NCI-H2171 (cell line): ENCODE data around the gene ZIC2.

Experiments used
- DNase-seq: peaks from one replicate; lab custom pipeline; 2025; lab: John Stamatoyannopoulos, UW

ZIC2 gene

DNA sequence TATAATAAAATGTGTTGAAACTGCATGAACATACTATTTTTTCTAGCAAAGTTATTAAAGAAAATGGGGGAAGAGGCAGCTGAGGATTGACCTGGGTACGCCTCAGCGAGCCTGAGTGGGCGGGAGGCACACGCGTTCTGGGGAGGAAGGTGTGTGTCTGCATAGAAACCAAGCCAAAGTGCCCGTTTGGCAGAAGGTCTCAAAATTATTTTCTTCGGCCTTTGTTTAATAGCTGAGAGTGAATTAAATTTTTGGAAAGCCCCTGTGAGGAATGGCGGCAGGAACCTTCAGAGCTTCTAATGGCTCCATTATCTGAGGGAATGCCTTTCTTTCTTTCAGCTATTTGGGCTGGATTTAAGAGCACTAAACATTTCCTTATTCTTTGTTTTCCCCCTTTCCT lies 5.2 kb downstream of the ZIC2 start:
- no peak for DNase-seq

DNA sequence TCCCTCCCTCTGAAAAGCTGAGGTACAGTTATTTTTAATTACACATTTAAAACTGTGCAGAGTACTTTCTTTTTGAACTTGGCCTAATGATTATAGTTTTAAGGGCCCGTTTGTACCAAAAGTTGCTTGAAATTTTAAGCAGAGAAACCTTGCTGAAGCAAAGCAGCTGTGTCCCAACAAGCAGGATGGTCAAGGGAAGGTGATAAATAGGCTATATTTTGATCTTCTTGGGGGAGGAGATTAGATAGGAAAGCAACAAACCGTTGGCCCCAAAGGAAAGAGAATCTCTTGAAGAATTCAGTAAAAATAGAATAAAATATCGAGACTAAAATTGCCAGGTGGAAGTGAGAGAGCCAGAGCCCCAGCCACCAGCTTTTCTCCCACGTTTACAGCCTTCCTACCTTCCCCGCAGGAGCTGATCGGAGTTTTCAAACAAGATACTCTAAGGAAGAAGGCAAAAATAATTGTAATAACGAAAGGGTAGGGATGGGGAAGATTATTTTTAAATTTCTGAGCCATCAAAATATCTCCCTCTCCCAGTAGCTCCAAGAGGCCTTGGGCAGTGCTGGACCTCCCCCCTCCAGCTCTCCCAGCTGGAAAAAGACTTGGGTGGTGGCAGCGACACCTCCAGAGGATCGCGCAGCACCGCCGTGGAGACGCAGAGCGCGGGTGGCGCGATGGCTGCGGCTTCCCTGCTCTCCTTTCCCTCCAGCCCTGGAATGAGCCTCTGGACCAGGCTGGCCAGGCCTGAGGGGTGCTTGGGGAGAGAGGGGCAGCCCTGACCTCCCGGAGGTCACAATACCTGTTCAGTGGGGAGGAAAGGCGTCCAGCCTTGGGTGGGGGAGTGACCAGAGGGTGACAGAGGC lies 5.8 kb downstream of the ZIC2 start:
- DNase-seq: no peak

DNA sequence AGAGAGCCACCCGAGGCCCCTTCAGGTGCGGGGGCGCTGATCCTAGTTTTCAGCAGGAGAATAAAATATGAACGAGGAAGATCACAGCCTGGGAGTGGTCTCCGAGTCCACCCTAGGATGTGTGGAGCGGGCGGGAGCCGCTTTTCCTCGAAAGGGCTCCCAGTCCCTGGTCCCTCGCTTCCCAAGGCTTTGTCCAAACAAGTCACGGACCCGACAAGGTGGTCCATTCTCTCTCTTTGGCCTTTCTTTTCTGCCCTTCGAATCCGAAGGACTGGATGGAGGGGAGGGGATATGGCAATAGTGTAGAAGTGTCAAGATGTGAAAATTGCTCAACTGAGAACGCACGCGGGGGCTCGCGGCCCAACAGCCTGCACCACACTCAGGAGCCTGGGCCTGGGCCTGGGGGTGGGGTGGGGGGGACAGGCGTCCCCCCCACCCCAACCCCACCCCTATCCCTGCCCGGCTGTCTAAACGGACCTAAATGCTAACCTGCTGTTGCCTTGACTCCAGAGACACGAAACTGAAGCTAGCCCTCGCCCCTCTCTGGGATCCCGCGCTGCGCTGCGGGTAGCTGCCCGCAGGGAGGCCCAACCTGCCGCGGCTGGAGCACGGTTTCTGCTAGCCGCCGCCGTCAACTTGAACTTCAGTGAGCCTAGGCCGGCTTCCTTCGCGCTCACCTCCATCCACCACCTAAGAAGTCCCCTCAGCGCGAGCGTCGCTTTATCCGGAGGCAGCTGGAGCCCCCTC lies 7.1 kb downstream of the ZIC2 start:
- no peak for DNase-seq

DNA sequence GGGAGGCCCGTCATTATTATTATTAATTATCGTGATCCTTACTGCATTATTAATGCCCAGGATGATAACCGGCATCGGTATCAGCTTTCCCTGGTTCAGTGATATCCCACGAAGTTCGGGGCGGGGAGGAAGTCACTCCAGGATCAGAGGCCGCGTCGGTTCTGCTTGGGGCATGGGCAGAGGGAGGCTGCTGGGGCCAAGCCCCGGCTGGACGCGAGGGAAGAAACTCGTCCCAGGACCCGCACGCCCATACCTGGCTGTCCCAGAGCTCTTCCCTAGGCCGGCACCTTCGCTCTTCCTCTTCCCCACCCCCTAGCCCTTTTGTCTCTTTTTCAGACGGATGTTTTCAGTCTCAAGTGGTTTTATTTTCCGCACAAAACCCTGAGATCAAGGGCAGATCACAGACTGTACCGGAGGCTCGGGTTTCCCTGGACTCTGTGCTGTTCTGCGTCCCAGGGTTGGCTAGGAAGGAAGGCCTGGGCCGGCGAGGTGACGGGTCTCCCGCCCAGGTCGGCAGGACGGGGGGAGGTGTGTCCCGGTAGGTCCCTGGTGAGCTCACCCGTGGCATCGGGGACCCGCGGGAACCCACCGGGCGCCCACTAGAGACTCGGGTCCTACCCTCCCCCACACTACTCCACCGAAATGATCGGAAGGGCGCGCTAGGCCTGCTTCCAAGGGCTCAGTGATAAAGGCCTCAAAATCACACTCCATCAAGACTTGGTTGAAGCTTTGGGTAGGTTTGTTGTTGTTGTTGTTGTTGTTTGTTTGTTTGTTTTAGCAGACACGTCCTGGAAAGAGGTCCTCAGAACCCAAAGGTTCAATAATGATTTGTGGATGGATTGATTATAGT lies 7.9 kb downstream of the ZIC2 start:
- DNase-seq: no peak

DNA sequence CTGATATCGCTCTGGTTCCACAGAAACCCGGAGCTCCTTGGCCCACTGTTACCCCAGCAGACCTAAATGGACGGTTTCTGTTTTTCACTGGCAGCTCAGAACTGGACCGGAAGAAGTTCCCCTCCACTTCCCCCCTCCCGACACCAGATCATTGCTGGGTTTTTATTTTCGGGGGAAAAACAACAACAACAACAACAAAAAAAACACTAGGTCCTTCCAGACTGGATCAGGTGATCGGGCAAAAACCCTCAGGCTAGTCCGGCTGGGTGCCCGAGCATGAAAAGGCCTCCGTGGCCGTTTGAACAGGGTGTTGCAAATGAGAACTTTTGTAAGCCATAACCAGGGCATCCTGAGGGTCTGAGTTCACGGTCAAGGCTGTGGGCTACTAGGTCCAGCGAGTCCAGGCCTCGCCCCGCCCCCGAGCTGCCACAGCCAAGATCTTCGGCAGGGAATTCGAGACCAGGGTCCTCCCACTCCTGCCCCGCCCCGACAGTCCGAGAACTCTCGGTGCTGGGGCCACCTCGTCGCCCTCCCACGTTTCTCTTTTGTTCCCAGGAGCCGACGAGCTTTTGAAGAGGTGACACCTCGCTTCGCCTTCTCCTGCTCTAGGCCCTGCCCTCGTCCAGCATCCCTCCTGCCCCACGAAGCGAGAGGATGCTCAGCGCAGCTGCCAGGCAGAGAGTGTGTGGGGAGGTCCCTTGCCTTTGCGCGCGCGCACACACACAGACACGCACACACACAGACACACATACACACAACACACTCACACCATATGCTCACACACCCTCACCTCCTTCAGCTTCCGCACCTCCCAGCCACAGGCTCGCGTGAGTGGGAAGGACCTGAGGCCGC lies 8.8 kb downstream of the ZIC2 start:
- no peak for DNase-seq

DNA sequence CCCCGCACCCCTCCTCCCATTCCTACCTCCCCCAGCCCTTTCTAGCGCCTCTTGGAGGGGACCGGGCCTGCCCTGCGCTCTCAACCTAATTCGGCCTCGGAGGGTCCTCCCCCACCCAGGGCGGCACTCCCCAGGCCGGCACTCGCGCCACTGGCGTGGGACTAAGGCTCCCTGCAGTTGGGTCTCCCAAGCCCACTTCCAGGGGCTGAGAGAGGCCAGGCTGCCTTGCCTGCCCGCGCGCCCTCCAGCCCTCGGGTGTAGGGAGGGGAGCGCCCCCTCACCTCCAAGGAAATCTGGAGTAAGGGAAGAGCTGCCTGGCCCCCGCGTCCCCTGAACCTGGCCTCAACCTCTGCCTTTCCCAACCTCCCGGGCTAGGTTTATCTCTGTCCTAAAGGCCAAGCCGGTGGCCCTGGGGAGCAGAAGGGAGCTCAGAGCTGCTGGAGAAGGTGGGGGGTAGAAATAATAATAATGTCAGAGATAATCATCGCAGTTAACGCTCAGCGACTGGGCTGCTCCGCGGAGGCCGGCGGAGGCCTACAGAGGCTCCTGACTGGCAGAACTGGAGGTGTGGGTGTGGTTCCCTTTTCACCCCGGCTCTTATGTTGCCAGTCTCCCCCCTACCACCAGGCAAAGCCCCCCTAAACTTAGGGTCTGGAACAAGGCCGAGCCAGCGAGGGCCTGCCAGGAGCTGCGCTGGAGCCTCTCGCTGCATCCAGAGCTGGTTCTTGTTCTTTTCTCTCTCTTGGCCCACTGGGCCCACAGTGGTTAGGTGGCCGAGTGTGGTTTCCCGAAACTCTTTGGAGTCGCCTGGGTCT lies 9.6 kb downstream of the ZIC2 start:
- DNase-seq: no peak

DNA sequence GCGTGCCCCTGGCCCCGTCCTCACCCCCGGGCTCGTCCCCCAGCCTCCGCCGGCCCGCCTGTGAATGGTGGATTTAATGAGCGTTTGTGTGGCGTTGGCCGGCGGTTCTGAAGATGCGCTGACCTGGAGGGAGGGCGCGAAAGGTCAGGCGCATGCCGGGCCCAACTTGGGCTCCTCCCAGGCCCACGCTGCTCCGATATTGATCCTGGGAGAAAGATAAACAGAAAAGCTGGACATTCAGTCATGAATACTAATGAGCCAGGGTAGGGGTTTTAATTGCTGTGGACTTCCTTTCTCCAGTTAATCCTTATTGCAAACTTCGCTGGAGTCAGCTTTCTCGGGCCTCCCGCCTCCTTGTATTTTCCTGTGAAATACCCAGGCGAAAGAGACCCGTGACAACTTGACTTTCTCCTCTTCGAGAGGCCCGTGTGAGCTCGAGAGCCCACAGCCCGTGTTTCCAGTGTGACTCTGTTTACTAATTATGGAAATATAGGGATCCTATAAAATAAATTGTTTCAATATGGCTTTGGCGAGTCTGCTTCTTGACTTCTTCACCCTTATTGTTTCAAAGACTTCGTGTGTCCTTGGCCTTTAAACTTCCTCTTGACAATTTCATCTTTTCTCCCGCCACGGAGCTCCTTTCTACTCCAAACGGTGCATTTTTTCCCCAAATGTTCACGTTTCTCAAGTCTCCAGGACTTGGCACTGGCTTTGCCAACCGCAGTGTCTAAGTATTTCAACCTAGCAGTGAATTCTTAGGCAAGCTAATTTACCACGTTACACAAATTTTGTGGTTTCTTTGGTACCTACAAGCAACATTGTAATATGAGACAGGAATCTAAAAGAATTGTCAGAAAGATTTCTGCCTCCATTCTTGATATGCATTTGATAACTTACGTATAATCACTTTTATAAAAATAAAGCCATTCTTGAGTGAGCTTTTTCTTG lies 10.5 kb downstream of the ZIC2 start:
- DNase-seq: no peak

DNA sequence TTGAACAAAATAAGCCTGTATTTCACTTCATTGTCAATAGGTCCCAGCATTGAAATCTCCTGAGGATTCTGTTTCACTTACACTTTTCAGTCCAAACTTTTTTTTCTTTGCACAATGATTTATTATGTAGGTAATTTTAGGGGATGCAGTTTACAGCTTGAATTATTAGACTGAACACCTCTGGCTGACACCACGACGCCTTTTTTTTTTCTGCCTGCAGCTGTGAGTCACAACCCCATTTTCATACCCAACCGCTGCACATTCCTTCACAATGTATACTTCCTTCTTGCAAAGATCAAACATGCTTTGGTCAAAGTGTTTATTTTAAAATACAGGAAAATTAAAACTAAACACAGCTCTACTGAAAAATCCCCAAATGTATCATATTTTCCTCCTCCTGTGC lies 11.4 kb downstream of the ZIC2 start:
- no peak for DNase-seq

DNA sequence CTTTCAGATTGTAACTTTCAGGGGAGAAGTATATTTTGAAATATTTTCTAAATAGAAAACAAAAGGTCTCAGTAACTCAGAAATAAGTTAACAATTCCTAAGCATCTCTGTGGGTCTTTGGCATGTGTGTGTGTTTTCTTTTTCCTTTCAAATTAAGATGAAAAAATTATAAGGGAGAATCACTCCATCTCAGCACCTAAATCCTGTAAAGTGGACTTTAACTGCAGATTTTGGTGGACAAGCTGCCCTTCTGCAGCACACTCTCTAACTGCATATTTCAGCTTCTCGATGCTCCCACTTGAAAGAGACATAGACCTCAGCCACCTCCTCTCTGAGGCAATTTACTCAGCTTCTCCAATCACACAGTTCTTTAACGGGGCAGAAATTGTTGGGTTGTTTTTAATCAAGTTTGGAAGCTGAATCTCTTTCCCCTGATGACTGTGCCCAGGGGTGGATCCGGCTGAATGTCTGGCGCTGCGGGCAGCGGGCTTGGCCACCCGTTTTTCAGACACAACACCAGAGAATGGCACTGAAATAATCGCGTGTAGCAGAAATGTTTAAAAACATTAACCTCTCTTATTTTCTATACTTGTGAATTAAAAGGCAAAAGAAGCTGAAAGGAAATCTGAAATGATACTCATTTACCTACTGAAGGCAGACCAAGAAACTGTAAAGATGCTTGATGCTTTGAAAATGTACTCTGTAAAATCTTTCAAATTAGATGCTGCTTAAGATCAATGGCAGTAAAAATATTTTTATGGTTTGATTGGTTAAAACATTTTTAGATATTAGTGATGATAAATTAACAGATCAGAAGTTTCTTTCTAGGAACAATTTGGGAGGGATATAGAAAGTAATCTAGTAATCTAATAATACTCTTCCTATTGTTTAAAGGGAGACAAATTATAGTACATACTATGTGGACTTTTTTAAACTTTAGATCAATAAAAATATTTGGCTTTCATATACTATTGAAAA lies 12.4 kb downstream of the ZIC2 start:
- no peak for DNase-seq

DNA sequence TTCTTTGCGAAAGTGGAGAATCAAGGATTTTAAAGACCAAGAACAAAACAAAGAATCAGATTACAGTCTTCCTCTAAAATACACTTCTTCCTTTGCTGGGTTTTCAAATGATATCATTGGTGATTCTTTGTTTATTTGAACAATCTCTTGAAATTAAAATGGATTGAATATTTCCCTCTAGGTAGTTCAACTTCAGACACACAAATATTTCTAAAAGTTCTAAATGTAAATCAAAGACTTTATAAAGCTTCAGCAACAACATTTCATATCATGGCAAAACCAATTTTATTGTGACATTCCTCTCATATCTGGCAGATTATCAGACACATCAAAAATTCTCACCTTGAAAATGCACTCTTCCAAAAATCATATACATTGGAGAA lies 13.0 kb downstream of the ZIC2 start:
- no peak for DNase-seq

DNA sequence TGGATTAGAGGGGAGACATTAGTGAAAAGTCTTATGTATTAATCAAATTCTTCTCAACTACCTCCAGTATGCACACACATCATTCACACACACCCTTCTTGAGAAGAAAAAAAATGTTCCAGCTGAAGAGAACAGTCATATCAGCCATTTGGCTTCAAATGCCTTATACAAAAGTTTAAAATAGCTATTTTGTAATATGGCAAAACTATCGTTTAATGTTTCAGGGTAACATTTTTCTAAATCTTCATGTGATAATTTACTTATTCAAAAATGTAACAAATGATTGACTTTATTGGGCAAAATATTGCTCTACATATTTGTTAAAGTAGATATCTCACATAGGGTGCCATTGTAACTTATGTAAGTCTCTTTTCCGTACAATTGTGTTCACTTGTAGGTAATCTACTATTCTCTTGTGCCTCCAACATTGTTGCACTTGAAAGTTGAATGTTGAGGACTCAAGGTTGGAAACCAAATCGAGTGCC lies 13.6 kb downstream of the ZIC2 start:
- no peak for DNase-seq

DNA sequence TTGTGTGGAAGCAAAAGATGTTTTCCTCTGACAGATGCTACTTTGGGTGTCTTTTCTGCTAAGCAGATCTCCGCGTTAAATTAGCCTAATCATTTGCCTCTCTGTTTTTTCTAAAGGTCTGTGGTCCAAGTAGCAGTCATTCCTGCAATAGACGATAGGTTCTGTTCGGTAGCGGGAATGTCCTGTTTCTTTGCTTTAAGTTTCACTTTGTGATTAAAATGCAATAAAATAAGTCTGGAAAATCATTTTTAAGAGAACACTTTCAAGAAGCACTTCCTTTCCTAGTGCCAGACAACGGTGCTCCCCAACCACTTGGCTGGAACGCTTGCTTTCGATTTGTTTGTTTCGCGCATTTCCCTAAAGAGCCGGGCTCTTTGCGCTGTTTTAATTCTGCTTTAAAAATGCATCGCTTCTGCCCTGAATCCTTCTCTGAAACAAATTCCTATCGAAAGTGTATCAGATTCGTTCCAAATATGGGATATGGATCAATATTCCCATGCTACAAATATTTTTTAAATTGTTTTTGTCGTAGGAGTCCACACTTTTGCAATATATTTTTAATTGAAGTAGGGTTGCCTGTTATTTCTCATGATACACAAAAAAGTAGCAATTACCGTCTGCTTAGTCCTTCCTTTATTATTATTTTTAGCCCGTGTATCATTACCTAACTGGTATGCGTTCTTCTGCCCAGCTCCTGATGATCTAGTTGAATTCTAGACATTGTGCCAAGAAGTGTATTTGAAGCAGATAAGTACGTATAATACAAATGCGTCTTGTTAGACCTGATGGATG lies 14.2 kb downstream of the ZIC2 start:
- DNase-seq: no peak

DNA sequence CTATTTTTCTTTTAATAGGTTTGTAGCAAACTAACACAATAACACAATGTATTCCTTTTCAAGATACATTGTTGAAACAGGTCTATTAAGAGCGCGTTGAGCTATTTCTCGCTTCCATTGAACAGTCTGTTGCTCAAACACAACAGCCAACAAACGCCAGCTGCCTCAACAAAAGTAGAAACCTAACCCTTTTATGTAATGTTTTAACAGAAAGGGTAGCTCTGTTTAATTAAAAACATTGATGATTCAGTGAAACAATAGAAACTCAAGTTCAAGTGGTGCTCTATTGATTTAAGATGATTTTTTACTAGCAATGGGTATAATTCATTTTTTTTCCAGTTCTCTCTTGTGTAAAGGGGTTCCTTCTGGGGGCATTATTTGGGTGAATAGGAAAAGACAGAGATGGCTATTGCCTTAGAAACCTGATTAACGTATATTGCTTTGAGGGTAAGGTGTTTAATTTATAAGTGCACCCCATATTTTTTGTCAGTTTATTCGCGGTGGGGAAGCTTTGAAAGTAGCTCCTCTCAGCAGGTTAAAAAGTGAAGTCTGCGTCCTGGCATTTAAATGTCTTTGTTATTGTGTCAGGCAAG lies 14.9 kb downstream of the ZIC2 start:
- DNase-seq: no peak

DNA sequence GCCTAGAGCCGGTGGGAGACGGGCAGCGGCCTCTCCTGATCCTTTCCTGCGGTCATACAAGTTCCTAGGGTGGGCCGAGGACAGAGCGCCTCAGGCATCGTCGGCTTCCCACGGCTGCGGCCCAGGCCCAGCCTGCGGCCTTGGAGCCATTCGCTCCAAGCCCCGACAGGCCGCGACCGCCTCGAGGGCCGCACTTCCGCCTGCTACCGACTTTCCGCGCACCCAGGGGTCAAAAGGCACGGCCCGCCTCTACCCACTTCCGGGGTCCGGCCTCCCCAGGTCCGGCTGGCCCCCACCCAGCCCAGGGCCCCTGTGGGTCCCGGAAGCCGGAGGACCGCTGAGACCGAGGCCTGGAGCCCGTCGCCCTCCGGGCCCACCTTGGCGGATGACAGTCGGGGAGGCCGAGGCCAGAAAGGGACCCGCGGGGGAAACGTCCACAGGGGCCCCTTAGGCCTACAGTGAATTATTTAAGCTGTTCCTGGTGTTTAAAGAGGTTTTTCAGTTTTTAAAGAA lies 16.2 kb downstream of the ZIC2 start:
- DNase-seq: no peak

DNA sequence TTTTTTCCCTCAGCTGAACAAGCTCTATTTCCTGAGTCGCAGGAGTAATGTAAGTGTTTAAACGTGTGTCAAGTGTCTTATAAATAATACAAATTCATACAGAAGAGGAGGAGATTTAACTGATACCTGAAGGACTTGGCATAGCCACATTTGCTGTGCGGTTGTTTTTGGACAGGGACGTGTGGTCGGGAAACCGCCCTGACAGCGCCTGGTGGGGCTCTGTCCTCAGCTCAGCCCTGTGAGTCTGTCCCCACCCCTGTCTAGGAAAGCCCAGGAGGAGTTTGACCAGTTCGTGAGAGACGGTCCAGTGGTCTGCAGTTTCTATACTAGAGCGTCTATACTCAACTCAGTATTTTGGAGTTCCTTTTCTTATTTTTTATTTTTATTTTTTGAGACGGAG lies 16.7 kb downstream of the ZIC2 start:
- no peak for DNase-seq

DNA sequence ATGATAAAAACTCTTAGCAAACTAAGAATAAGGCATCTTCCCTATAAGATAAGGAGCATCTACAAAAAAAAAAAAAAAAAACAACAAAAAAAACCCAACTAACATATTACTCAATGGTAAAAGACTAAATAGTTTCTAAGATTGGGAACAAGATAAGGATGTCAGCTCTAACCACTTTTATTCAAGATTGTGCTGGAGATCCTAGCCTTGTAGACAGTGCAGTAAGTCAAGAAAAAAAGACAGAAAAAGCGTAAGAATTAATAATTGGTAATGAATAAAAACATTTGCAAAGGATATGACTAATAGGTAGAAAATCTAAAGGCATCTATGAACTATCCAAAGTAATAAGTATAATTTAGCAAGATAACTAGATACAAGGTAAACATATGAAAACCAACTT lies 33.0 kb downstream of the ZIC2 start:
- DNase-seq: no peak
